Stimulated activated naive CD8-positive, alpha-beta T cell treated with anti-CD3 and anti-CD28 coated beads, Interleukin-15, amount 100 ng/mL, for 72 hours (primary cell): ENCODE data around the gene LITAF.
A peak's percentile ranks its signal among the peaks of the same experiment; 100 is the strongest.
"Not testable (repeated sequence)": the region's sequence is repeated elsewhere in the genome, so short reads cannot be mapped to it uniquely, and the experiment has no call there.

ENCODE experiments used
- ATAC-seq: fragments of 150-1000 bp; cut with Tn5 transposase; 2 replicates; pipeline ENCODE4 v1.10.0; 2021; ENCODE audit warnings: mild to moderate bottlenecking, moderate library complexity
- DNase-seq, 2 donors: peaks; one replicate each; pipeline ENCODE4 v3.0.0; 2021 to 2022
- H3K27ac Mint-ChIP-seq, 2 donors: one replicate each; pipeline ENCODE4 v1.8.0; 2022; ENCODE audit warnings: mild to moderate bottlenecking in 2 of 2, mixed read lengths in 2 of 2, moderate library complexity in 2 of 2
- H3K27me3 Mint-ChIP-seq: one replicate; pipeline ENCODE4 v1.8.0; 2022; ENCODE audit warnings: mixed read lengths
- H3K4me1 Mint-ChIP-seq: one replicate; pipeline ENCODE4 v1.8.0; 2022; ENCODE audit warnings: mild to moderate bottlenecking, mixed read lengths
- H3K4me3 Mint-ChIP-seq, 2 donors: one replicate each; pipeline ENCODE4 v1.8.0; 2022; ENCODE audit warnings: mild to moderate bottlenecking in 2 of 2, mixed read lengths in 2 of 2, moderate library complexity in 1 of 2
- H3K9me3 Mint-ChIP-seq, 2 donors: one replicate each; pipeline ENCODE4 v1.8.0; 2022; ENCODE audit warnings: mixed read lengths in 2 of 2

LITAF gene

GRCh38 chr16:11560701-11561453, 25.8 kb downstream of the LITAF start:
- H3K27me3 Mint-ChIP-seq, result no peaks in the 10 kb centered on the region
- ATAC-seq, result peak; percentile 98
- H3K4me1 Mint-ChIP-seq, result peaks cover 95% of the 10 kb centered on the region
- peaks cover 0 to 8% of the 10 kb centered on the region in 2 donors for H3K9me3 Mint-ChIP-seq
- H3K4me3 Mint-ChIP-seq, result peak overlapping the region; percentile 78 to 80
- peak overlapping the region; percentile 86 to 94 for H3K27ac Mint-ChIP-seq
- DNase-seq, result peak; percentile 61 to 79

- not testable (repeated sequence) for H3K9me3 Mint-ChIP-seq, ATAC-seq, H3K27me3 Mint-ChIP-seq, DNase-seq
- Mint-ChIP-seq H3K27ac (peak overlapping the region in 1 of 2 donors; percentile 27), H3K4me3 (peak overlapping the region; percentile 2 to 47), H3K4me1 (peaks cover 84% of the 10 kb centered on the region)
Measured at GRCh38 chr16:11558308-11558823, 28.4 kb downstream of the LITAF start.

GRCh38 chr16:11557801-11558200, 28.9 kb downstream of the LITAF start:
- Mint-ChIP-seq H3K4me3 (no peak overlapping the region), H3K27ac (peak overlapping the region in 1 of 2 donors; percentile 19)
- no peak for ATAC-seq

GRCh38 chr16:11556945-11557720, 29.6 kb downstream of the LITAF start:
- peaks cover 0 to 8% of the 10 kb centered on the region in 2 donors for H3K9me3 Mint-ChIP-seq
- DNase-seq (no peak), ATAC-seq (no peak)
- H3K4me1 Mint-ChIP-seq, result peaks cover 80% of the 10 kb centered on the region
- peak overlapping the region; percentile 20 to 24 for H3K27ac Mint-ChIP-seq
- H3K4me3 Mint-ChIP-seq, result peak overlapping the region in 1 of 2 donors; percentile 15
- H3K27me3 Mint-ChIP-seq, result no peaks in the 10 kb centered on the region

More at GRCh38 chr16:11557801-11558200, 28.9 kb downstream of the LITAF start:
- Mint-ChIP-seq H3K27me3 (no peaks in the 10 kb centered on the region), H3K9me3 (peaks cover 0 to 8% of the 10 kb centered on the region in 2 donors), H3K4me1 (peaks cover 81% of the 10 kb centered on the region)
- DNase-seq, result no peak

- Mint-ChIP-seq H3K27me3 (no peaks in the 10 kb centered on the region), H3K27ac (peak overlapping the region; percentile 24 to 85), H3K4me3 (peak overlapping the region in 1 of 2 donors; percentile 8), H3K9me3 (peaks cover 0 to 8% of the 10 kb centered on the region in 2 donors), H3K4me1 (peaks cover 72% of the 10 kb centered on the region)
- ATAC-seq (no peak), DNase-seq (no peak)
Measured at GRCh38 chr16:11556214-11556819, 30.4 kb downstream of the LITAF start.

GRCh38 chr16:11554053-11554452, 32.7 kb downstream of the LITAF start:
- no peak overlapping the region for H3K4me3 Mint-ChIP-seq
- ATAC-seq (no peak), DNase-seq (no peak)
- H3K27ac Mint-ChIP-seq, result peak overlapping the region; percentile 20 to 74
- H3K4me1 Mint-ChIP-seq, result peaks cover 54% of the 10 kb centered on the region
- no peaks in the 10 kb centered on the region for H3K27me3 Mint-ChIP-seq
- peaks cover 0 to 8% of the 10 kb centered on the region in 2 donors for H3K9me3 Mint-ChIP-seq

GRCh38 chr16:11553371-11553770, 33.3 kb downstream of the LITAF start:
- Mint-ChIP-seq H3K27me3 (no peaks in the 10 kb centered on the region), H3K4me1 (peaks cover 50% of the 10 kb centered on the region), H3K9me3 (peaks cover 0 to 8% of the 10 kb centered on the region in 2 donors), H3K4me3 (no peak overlapping the region), H3K27ac (no peak overlapping the region)
- ATAC-seq (no peak), DNase-seq (no peak)

GRCh38 chr16:11552440-11552839, 34.3 kb downstream of the LITAF start:
- DNase-seq (no peak), ATAC-seq (no peak)
- peaks cover 0 to 8% of the 10 kb centered on the region in 2 donors for H3K9me3 Mint-ChIP-seq
- H3K4me1 Mint-ChIP-seq, result peaks cover 42% of the 10 kb centered on the region
- no peak overlapping the region for H3K4me3 Mint-ChIP-seq
- H3K27me3 Mint-ChIP-seq, result no peaks in the 10 kb centered on the region
- peak overlapping the region; percentile 48 to 83 for H3K27ac Mint-ChIP-seq

- ATAC-seq (no peak), DNase-seq (no peak)
- H3K27ac Mint-ChIP-seq, result no peak overlapping the region
- no peaks in the 10 kb centered on the region for H3K27me3 Mint-ChIP-seq
- H3K4me1 Mint-ChIP-seq, result peaks cover 40% of the 10 kb centered on the region
- H3K4me3 Mint-ChIP-seq, result no peak overlapping the region
- H3K9me3 Mint-ChIP-seq, result peaks cover 0 to 8% of the 10 kb centered on the region in 2 donors
Measured at GRCh38 chr16:11551842-11552241, 34.9 kb downstream of the LITAF start.

GRCh38 chr16:11550791-11551498, 35.8 kb downstream of the LITAF start:
- no peaks in the 10 kb centered on the region for H3K27me3 Mint-ChIP-seq
- H3K27ac Mint-ChIP-seq, result peak overlapping the region in 1 of 2 donors; percentile 24
- DNase-seq (no peak), ATAC-seq (no peak)
- peaks cover 31% of the 10 kb centered on the region for H3K4me1 Mint-ChIP-seq
- H3K9me3 Mint-ChIP-seq, result peaks cover 0 to under 1% of the 10 kb centered on the region in 2 donors
- no peak overlapping the region for H3K4me3 Mint-ChIP-seq

- DNase-seq (no peak), ATAC-seq (no peak)
- no peak overlapping the region for H3K4me3 Mint-ChIP-seq
- peaks cover 23% of the 10 kb centered on the region for H3K4me1 Mint-ChIP-seq
- no peaks in the 10 kb centered on the region for H3K9me3 Mint-ChIP-seq
- peak overlapping the region in 1 of 2 donors; percentile 6 for H3K27ac Mint-ChIP-seq
- H3K27me3 Mint-ChIP-seq, result no peaks in the 10 kb centered on the region
Measured at GRCh38 chr16:11547118-11547916, 39.4 kb downstream of the LITAF start.

GRCh38 chr16:11546608-11547061, 40.1 kb downstream of the LITAF start:
- no peaks in the 10 kb centered on the region for H3K27me3 Mint-ChIP-seq
- no peak overlapping the region for H3K4me3 Mint-ChIP-seq
- H3K27ac Mint-ChIP-seq, result no peak overlapping the region
- ATAC-seq, result no peak
- no peaks in the 10 kb centered on the region for H3K9me3 Mint-ChIP-seq
- peaks cover 20% of the 10 kb centered on the region for H3K4me1 Mint-ChIP-seq
- DNase-seq, result no peak

- H3K9me3 Mint-ChIP-seq, result no peaks in the 10 kb centered on the region
- peaks cover 20% of the 10 kb centered on the region for H3K4me1 Mint-ChIP-seq
- DNase-seq (no peak), ATAC-seq (no peak)
- no peak overlapping the region for H3K4me3 Mint-ChIP-seq
- no peaks in the 10 kb centered on the region for H3K27me3 Mint-ChIP-seq
- peak overlapping the region in 1 of 2 donors; percentile 37 for H3K27ac Mint-ChIP-seq
Measured at GRCh38 chr16:11543661-11544393, 42.9 kb downstream of the LITAF start.
